Kidney (tissue), 14 donors: Measurements from ENCODE around the gene PLA2G4B. TPM values are rescaled to one million over a fixed set of nuclear protein-coding genes. Genes with fewer than 3 reads are reported as not detected.

Experiments used
- DNase-seq, 5 donors: peaks; one replicate each; pipeline ENCODE4 v3.0.0-alpha.2; 2013 to 2020
- FAIRE-seq: peaks from 2 replicates; lab custom pipeline; 2012; peaks lifted over from hg19 to GRCh38; lab: Jason Lieb, UNC
- H3K27ac ChIP-seq, 2 donors: one replicate each; pipeline ENCODE4 v1.7.0; 2013; ENCODE audit warnings: low read depth in 2 of 2, low read length in 2 of 2, inconsistent platforms in 1 of 2
- H3K27me3 ChIP-seq: one replicate; pipeline ENCODE4 v1.7.1; 2013; ENCODE audit warnings: low read length, inconsistent platforms; ENCODE audit not compliant: control insufficient read depth, insufficient read depth
- H3K36me3 ChIP-seq, 3 donors: one replicate each; pipeline versions ENCODE4 v1.7.0 to v1.7.1; 2013; ENCODE audit warnings: low read length in 3 of 3, control low read depth in 1 of 3, inconsistent platforms in 1 of 3; ENCODE audit not compliant: insufficient read depth in 3 of 3, control insufficient read depth in 2 of 3
- H3K4me1 ChIP-seq, 3 donors: one replicate each; pipeline versions ENCODE4 v1.7.0 to v1.7.1; 2013; ENCODE audit warnings: low read length in 3 of 3, inconsistent platforms in 1 of 3, low read depth in 1 of 3; ENCODE audit not compliant: control insufficient read depth in 2 of 3, insufficient read depth in 2 of 3
- H3K4me3 ChIP-seq, 3 donors: one replicate each; pipeline versions ENCODE4 v1.7.0 to v1.8.1; 2013; ENCODE audit warnings: low read length in 3 of 3, control low read depth in 1 of 3, inconsistent platforms in 1 of 3
- H3K9ac ChIP-seq, 3 donors: one replicate each; pipeline versions ENCODE4 v1.7.0 to v1.7.1; 2013; ENCODE audit warnings: low read length in 3 of 3, control low read depth in 1 of 3, inconsistent platforms in 1 of 3
- H3K9me3 ChIP-seq, 3 donors: one replicate each; pipeline versions ENCODE4 v1.7.0 to v1.7.1; 2013; ENCODE audit warnings: low read length in 3 of 3, control low read depth in 1 of 3, inconsistent platforms in 1 of 3; ENCODE audit not compliant: control insufficient read depth in 2 of 3, insufficient read depth in 1 of 3
- intact Hi-C: fragments of 100-400 bp; cut with DNase I; formaldehyde crosslinking; loops from one replicate; pipeline ENCODE4 v1.11.1; 2022
- polyA plus RNA-seq: library from polyadenylated mRNA; stranded (reverse); fragments of 350-450 nt; fragmentation: Illumina TruSeq; extraction: RNeasy Lipid Tissue Mini Kit (QIAGEN cat#74804); gene quantifications from one replicate; pipeline ENCODE4 v1.2.3, GENCODE V29; 2014; ENCODE audit warnings: low read depth, low replicate concordance; ENCODE audit not compliant: insufficient read depth
- total RNA-seq: library from RNA; stranded (reverse); fragmentation: NEBNext Ultra II Directional; extraction: Animal tissue kit (Norgen Biotek cat#: 25700); gene quantifications from one replicate; pipeline ENCODE4 v1.2.1, GENCODE V29; 2021
- TF ChIP-seq, protein P1 (sequence below): IDR thresholded peaks from 3 replicates; pipeline ENCODE4 v1.5.1; 2012; ENCODE audit warnings: mild to moderate bottlenecking, moderate library complexity, borderline replicate concordance; ENCODE audit not compliant: insufficient read depth; ENCODE audit errors: extremely low read depth
- donor health status: control.
- donor health status: control.
- donor health status: control.
- donor health status: control.
- donor health status: control.
- donor health status: DM: yes; HTN: yes; CAD: no.
- donor health status: Normal renal cell carcinoma (clear cell type).

The PLA2G4B gene
- total and polyA plus RNA-seq, 2 donors from 2014 or later, result 4.8 to 8.3 TPM

DNA sequence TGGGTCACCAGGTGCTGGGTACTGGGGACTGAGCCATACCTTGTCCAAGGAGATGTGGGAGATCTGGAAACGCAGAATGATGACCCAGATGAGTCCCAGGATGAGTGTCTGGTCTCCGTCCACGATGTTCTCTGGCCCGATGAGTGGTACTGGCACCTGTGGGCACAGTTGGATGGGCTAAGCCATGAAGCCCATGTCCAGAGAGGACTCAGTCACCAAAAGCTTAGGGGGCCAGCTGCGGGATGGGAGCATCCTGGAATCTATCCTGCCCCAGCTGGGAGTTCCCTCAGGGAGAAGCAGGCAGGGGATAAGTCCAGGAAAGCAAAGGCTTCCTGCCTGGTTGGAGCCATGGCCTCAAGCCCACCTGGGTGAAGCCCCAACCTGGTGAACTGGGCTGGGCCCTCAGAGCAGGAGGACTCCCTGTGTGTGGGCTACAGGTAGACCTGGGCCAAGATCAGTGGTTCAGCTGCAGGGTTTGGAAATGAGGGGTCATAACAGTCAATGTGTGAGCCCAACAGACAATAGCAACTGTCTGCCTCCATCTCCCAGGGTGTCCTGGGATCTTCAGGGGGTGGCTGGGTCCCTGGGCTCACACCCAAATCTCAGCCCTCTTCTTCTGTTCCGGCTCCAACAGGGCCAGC lies 51.5 kb downstream of the PLA2G4B start:
- no peak for FAIRE-seq
- Histone ChIP-seq H3K36me3 (no peaks in the 10 kb centered on the region), H3K9ac (no peak overlapping the region), H3K9me3 (no peaks in the 10 kb centered on the region), H3K4me1 (peaks cover 0 to 30% (median 19%) of the 10 kb centered on the region in 3 donors), H3K27me3 (no peaks in the 10 kb centered on the region), H3K4me3 (no peak overlapping the region), H3K27ac (no peak overlapping the region)
- no peak for DNase-seq
- intact Hi-C loops, result no loop called here
- TF ChIP-seq, protein P1, sequence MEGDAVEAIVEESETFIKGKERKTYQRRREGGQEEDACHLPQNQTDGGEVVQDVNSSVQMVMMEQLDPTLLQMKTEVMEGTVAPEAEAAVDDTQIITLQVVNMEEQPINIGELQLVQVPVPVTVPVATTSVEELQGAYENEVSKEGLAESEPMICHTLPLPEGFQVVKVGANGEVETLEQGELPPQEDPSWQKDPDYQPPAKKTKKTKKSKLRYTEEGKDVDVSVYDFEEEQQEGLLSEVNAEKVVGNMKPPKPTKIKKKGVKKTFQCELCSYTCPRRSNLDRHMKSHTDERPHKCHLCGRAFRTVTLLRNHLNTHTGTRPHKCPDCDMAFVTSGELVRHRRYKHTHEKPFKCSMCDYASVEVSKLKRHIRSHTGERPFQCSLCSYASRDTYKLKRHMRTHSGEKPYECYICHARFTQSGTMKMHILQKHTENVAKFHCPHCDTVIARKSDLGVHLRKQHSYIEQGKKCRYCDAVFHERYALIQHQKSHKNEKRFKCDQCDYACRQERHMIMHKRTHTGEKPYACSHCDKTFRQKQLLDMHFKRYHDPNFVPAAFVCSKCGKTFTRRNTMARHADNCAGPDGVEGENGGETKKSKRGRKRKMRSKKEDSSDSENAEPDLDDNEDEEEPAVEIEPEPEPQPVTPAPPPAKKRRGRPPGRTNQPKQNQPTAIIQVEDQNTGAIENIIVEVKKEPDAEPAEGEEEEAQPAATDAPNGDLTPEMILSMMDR, result no peak

GRCh38 chr15:41891226-41891625 lies 52.6 kb downstream of the PLA2G4B start:
- H3K4me1 ChIP-seq, result peaks cover 0 to 30% (median 19%) of the 10 kb centered on the region in 3 donors
- no peak overlapping the region for H3K9ac ChIP-seq
- H3K27me3 ChIP-seq, result no peaks in the 10 kb centered on the region
- H3K27ac ChIP-seq, result no peak overlapping the region
- no peak for FAIRE-seq
- TF ChIP-seq, protein P1, result no peak
- intact Hi-C loops, result no loop called here
- DNase-seq, result no peak
- H3K9me3 ChIP-seq, result no peaks in the 10 kb centered on the region
- no peak overlapping the region for H3K4me3 ChIP-seq
- H3K36me3 ChIP-seq, result no peaks in the 10 kb centered on the region

- no peak overlapping the region for H3K4me3 ChIP-seq
- H3K27ac ChIP-seq, result peak overlapping the region; percentile 8 to 26
- FAIRE-seq, result no peak
- TF ChIP-seq, protein P1, result no peak
- peaks cover 0 to 30% (median 19%) of the 10 kb centered on the region in 3 donors for H3K4me1 ChIP-seq
- H3K9me3 ChIP-seq, result no peaks in the 10 kb centered on the region
- peak in 1 of 5 donors; percentile 68 for DNase-seq
- H3K9ac ChIP-seq, result no peak overlapping the region
- no peaks in the 10 kb centered on the region for H3K36me3 ChIP-seq
- no peaks in the 10 kb centered on the region for H3K27me3 ChIP-seq
- intact Hi-C loops, result no loop called here
Measured at GRCh38 chr15:41891946-41892345, 53.3 kb downstream of the PLA2G4B start.
